NOMO-1 treated with dmso at 0.1 percent for 144 hours (cell line): ENCODE data around the gene SGCG.
A peak's percentile ranks its signal among the peaks of the same experiment; 100 is the strongest.
"Not testable (repeated sequence)": the region's sequence is repeated elsewhere in the genome, so short reads cannot be mapped to it uniquely, and the experiment has no call there.

Source experiments
- DNase-seq: peaks from one replicate; lab custom pipeline; 2025; ENCODE audit not compliant: unreplicated experiment; lab: John Stamatoyannopoulos, UW

Gene SGCG, protein sequence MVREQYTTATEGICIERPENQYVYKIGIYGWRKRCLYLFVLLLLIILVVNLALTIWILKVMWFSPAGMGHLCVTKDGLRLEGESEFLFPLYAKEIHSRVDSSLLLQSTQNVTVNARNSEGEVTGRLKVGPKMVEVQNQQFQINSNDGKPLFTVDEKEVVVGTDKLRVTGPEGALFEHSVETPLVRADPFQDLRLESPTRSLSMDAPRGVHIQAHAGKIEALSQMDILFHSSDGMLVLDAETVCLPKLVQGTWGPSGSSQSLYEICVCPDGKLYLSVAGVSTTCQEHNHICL

DNA sequence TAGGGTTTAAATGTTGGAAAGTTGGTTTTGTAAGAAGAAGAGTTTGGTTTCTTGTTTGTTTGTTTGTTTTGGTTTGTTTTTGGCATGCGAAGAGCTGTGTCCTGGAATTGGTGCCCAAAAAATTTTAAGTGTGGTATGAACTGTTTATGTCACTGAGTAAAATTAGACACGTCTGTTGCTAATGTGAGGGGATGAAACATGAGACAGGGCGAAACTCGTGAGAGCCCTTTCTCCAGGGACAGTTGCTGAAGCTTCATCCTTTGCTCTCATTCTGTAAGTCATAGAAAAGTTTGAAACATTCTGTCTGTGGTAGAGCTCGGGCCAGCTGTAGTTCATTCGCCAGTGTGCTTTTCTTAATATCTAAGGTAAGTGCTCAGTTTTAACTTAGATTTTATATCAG is at the start of gene SGCG:
TSS of gene SGCG (plus strand) at position 269 of the 400 bp plus-strand sequence. CDS start 22,716 bp downstream, outside the sequence.
- no peak for DNase-seq

- no peak for DNase-seq
These were observed 46.2 kb upstream of the SGCG start for GRCh38 chr13:23134542-23134941.

GRCh38 chr13:23140492-23140891 is 40.3 kb upstream of the SGCG start:
- no peak for DNase-seq

DNA sequence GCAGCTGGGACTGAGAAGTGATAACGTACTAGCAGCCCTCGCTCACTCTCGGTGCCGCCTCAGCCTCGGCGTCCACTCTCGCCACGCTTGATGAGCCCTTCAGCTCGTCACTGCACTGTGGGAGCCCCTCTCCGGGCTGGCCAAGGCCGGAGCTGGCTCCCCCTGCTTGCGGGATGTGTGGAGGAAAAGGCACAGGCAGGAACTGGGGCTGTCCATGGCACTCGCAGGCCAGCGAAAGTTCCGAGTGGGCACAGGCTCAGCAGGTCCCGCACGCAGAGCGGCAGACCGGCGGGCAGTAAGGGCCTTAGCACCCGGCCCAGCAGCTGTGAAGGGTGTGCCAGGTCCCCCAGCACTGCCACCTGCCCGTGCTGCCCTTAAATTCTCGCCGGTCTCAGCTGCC is 38.8 kb upstream of the SGCG start:
- no peak for DNase-seq

DNA sequence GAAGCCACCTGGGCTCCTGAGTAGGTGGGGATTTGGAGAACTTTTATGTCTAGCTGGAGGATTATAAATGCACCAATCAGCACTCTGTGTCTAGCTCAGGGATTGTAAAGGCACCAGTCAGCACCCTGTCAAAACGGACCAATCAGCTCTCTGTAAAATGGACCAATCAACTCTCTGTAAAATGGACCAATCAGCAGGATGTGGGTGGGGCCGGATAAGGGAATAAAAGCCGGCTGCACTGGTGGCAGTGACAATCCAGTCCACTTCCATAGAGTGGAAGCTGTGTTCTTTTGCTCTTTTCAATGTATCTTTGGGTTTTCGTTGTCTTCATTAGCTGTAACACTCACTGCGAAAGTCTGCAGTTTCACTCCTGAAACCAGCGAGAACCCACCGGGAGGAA is 38.2 kb upstream of the SGCG start:
- not testable (repeated sequence) for DNase-seq

GRCh38 chr13:23144431-23144830 is 36.3 kb upstream of the SGCG start:
- DNase-seq: no peak

DNA sequence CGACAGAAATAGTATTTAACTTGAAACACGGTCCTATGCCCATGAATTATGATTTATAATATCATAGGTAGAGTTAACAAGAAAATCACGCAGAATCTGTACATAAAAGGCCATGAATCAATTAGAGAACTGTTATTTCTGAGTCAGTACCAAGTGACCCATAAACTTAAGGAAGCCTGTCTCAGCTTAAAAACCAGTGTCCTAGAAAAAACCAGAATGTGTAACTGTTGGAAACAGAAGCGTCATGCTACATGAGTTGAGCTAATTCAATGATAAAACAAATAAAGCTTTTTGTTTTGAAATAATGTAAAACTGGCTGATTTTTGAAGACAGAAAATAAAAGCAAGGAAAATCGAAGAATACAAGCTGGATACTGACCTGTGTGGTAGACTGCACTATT is 34.8 kb upstream of the SGCG start:
- no peak for DNase-seq

DNA sequence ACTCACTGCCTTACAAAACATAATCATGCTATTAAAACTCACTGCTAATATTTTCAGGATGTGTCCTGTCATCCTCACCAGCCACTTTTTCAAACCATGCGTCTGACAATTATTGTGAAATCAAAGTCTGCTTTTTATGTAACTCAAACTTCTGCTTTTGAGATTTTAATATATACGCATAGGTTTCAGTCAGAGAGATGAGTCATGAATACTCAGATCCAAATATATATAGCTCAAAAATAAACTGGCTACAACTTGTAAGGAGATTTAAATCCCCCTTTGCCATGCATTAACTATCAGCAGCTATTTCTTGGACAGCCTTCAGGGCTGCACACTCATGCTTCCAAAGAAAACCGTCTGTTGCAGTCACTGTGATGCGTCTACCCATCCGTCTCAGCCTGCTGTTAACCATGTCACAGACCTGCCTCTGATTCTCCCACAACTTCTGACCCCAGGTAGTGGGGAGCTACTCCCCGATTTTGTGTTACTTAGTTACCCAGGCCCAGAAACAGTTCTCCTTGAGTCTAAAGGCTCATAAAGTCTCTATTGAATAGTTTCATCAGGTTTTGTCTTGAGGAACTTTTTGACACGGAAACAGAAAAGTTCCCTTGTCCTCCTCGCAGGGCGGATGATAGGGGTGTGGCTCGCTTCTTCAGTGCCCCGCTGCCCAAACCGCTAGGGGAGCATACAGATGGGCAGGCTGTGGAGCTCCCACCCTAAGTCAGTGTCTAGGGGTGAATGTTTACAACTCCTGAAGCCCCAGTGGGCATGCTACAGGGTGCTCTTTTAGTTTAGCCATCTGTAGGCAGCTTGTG is 33.8 kb upstream of the SGCG start:
- peak; percentile 72 for DNase-seq

- no peak for DNase-seq
These were observed 33.0 kb upstream of the SGCG start for GRCh38 chr13:23147827-23148226.

- no peak for DNase-seq
These were observed 23.0 kb upstream of the SGCG start for GRCh38 chr13:23157781-23158180.

- DNase-seq: no peak
These were observed 21.5 kb upstream of the SGCG start for GRCh38 chr13:23159205-23159759.

DNA sequence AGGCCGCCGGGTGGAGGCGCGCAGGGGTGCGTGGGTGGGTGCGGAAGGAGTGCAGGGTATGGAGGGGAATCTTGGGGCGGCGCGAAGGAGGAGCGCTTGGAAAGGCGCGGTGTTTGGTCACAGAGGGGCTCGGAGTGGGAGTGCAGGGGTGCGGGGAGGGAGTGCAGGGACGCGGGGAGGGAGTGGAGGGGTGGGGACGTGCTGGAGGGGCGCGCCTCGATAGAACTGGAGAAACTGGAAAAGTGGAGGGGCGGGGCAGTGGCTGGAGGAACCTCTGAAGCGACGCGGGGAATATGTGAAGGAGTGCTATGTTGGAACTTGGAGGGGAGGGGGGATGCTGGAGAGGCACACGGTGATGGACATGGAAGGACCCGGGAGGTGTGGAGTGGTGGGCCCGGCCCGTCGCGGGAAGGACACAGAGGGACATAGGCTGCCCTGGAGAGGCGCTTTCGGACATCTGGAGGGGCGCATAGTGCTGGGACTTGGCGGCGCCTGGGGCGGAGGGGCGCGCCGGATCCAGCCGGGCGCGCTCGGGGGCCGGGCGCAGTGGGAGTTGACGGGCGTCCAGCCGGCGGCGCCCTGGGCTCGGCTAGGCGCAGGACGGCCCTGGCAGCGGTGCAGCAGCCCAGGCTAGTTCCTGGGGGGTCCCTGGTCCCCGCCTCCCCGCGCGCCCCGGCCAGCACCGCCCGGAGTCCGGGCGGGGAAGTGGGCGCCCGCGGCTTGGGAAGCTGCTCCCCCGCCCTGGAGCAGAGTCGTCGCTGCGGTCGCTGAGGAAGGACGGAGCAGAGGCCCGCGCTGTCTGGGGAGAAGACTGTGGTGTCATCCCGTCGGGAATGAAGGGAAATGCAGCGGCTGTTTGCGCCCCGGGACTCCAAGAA is 20.8 kb upstream of the SGCG start:
- no peak for DNase-seq

- DNase-seq: peak; percentile 2
These were observed 19.9 kb upstream of the SGCG start for GRCh38 chr13:23160638-23161480.

GRCh38 chr13:23161481-23161825 is 19.3 kb upstream of the SGCG start:
- no peak for DNase-seq

DNA sequence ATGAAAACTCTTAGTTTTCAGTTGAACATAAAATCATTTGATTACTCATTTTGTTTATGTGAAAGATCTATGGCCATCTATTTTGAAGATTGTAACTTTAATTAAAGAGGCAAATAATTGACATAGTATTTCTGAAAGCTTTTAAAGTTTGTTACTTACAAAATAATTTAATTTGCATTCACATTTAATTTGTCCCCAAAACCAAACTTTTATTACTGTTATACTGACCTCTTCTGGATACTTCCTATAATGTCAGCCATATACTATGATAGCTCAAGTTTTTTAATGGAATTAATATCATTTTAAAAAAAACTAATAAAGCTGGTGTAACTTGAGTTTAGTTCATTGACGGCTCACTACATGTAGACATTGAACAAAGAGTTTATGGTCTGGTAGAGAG is 4.9 kb upstream of the SGCG start:
- no peak for DNase-seq

DNA sequence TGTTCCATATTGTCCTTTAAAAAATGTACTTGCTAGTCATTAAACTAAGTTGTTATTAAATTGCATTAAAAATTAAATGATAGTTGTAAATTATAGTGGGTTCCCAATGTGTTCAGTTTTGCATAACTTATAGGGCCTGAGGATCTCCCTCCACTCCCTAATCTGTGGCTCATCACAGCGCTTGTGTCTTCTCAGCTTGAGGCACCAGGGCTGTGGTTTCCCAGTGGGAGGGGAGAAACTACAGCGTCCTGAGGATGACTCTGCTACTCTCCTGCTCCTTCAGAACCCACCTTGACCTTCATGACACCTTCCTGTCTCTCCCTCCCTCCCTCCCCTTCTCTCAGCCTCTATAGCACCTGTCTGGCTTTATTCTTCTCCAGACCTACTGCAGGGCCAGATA is 1.4 kb downstream of the SGCG start:
- DNase-seq: no peak

- no peak for DNase-seq
These were observed 2.5 kb downstream of the SGCG start for GRCh38 chr13:23183292-23183691.

- no peak for DNase-seq
These were observed 4.8 kb downstream of the SGCG start for GRCh38 chr13:23185542-23185941.

- DNase-seq: no peak
These were observed 21.1 kb downstream of the SGCG start for GRCh38 chr13:23201870-23202269.

GRCh38 chr13:23202383-23202782 is 21.6 kb downstream of the SGCG start:
- DNase-seq: no peak
